GM23338 (cell line): Measurements from ENCODE around the gene ZNF664.

Source experiments
- CREB1 ChIP-seq: fragments of 250-450 bp; sonication (Bioruptor Pico); IDR thresholded peaks from 2 replicates; pipeline ENCODE4 v1.5.0; 2020; ENCODE audit warnings: low read depth, mild to moderate bottlenecking, moderate library complexity
- ETS1 ChIP-seq: IDR thresholded peaks from 2 replicates; pipeline ENCODE4 v1.6.1; 2016; ENCODE audit warnings: antibody characterized with exemption
- EZH2 ChIP-seq: fragments of 200-600 bp; sonication (generic); IDR thresholded peaks from one replicate; pipeline ENCODE4 v1.8.0; 2017; ENCODE audit warnings: antibody characterized with exemption, mild to moderate bottlenecking, low read depth; ENCODE audit not compliant: unreplicated experiment
- EZH2phosphoT487 ChIP-seq: fragments of 200-600 bp; sonication (generic); IDR thresholded peaks from one replicate; pipeline ENCODE4 v1.8.1; 2018; ENCODE audit warnings: antibody characterized with exemption; ENCODE audit not compliant: unreplicated experiment
- JUNB ChIP-seq: IDR thresholded peaks from one replicate; pipeline ENCODE4 v1.6.1; 2016; ENCODE audit warnings: antibody characterized with exemption; ENCODE audit not compliant: unreplicated experiment
- NANOG ChIP-seq: IDR thresholded peaks from 2 replicates; pipeline ENCODE4 v1.6.1; 2016; ENCODE audit warnings: antibody characterized with exemption, borderline replicate concordance
- POLR2AphosphoS5 ChIP-seq: IDR thresholded peaks from 2 replicates; pipeline ENCODE4 v1.6.1; 2016; ENCODE audit warnings: antibody characterized with exemption, low read depth
- REST ChIP-seq: IDR thresholded peaks from one replicate; pipeline ENCODE4 v1.6.1; 2018; ENCODE audit warnings: antibody characterized with exemption; ENCODE audit not compliant: unreplicated experiment
- STAT1 ChIP-seq: IDR thresholded peaks from one replicate; pipeline ENCODE4 v1.6.1; 2016; ENCODE audit warnings: antibody characterized with exemption; ENCODE audit not compliant: unreplicated experiment
- ZNF114 ChIP-seq: fragments of 250-450 bp; sonication (Bioruptor Pico); IDR thresholded peaks from 2 replicates; pipeline ENCODE4 v1.5.0; 2020; ENCODE audit warnings: mild to moderate bottlenecking, moderate library complexity
- ZNF331 ChIP-seq: fragments of 250-450 bp; sonication (Bioruptor Pico); IDR thresholded peaks from 2 replicates; pipeline ENCODE4 v1.5.0; 2020; ENCODE audit warnings: low read depth, mild to moderate bottlenecking, moderate library complexity
- TF ChIP-seq, protein P1 (sequence below), 2 experiments: fragments of 200-600 bp in 1 of 2; sonication (generic) in 1 of 2; conservative IDR thresholded peaks; 2 replicates each; pipeline versions ENCODE4 v1.5.1 to v1.6.1; 2016 to 2017; ENCODE audit warnings: antibody characterized with exemption in 2 of 2, low read depth in 2 of 2, mild to moderate bottlenecking in 2 of 2, moderate library complexity in 1 of 2
- TF ChIP-seq, protein P2 (sequence below): fragments of 250-450 bp; sonication (Bioruptor Pico); IDR thresholded peaks from 2 replicates; pipeline ENCODE4 v1.5.0; 2020; ENCODE audit warnings: mild to moderate bottlenecking, moderate library complexity

DNA sequence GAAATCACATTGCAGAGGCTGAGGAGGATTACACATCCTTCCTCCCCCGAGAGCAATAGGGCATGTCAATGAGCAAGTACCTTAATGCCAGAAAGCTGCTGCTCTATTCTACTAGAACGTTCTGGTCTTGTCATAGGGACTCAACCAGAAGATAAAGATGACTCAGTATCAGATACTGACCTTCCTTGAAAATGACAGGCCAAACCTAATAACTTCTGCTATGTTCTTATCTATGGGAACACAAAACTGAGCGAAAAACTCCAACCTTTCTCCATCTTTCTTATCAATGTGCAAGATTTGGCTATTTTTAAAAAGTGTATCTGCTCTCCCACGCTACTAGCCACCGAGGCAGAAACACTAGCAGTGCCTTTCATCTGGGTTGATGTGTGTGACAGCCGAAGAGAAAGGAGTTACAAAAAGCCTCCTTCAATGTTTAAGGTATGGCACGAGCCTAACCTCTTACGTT lies 5.9 kb upstream of the ZNF664 start:
- TF ChIP-seq, protein P1, sequence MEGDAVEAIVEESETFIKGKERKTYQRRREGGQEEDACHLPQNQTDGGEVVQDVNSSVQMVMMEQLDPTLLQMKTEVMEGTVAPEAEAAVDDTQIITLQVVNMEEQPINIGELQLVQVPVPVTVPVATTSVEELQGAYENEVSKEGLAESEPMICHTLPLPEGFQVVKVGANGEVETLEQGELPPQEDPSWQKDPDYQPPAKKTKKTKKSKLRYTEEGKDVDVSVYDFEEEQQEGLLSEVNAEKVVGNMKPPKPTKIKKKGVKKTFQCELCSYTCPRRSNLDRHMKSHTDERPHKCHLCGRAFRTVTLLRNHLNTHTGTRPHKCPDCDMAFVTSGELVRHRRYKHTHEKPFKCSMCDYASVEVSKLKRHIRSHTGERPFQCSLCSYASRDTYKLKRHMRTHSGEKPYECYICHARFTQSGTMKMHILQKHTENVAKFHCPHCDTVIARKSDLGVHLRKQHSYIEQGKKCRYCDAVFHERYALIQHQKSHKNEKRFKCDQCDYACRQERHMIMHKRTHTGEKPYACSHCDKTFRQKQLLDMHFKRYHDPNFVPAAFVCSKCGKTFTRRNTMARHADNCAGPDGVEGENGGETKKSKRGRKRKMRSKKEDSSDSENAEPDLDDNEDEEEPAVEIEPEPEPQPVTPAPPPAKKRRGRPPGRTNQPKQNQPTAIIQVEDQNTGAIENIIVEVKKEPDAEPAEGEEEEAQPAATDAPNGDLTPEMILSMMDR (conservative IDR thresholded peaks at IDR 0.05; ENCODE audit: low read depth in 2 of 2), result no peak
- no peak for TF ChIP-seq REST
- no peak for TF ChIP-seq NANOG
- TF ChIP-seq EZH2, result peak; percentile 6
- no peak for TF ChIP-seq EZH2phosphoT487
- no peak for TF ChIP-seq POLR2AphosphoS5
- TF ChIP-seq JUNB, result no peak
- no peak for TF ChIP-seq CREB1
- no peak for TF ChIP-seq ETS1
- TF ChIP-seq ZNF114 (CRISPR knock-in tag), result no peak
- TF ChIP-seq STAT1, result no peak
- no peak for TF ChIP-seq ZNF331 (CRISPR knock-in tag)
- TF ChIP-seq, protein P2, sequence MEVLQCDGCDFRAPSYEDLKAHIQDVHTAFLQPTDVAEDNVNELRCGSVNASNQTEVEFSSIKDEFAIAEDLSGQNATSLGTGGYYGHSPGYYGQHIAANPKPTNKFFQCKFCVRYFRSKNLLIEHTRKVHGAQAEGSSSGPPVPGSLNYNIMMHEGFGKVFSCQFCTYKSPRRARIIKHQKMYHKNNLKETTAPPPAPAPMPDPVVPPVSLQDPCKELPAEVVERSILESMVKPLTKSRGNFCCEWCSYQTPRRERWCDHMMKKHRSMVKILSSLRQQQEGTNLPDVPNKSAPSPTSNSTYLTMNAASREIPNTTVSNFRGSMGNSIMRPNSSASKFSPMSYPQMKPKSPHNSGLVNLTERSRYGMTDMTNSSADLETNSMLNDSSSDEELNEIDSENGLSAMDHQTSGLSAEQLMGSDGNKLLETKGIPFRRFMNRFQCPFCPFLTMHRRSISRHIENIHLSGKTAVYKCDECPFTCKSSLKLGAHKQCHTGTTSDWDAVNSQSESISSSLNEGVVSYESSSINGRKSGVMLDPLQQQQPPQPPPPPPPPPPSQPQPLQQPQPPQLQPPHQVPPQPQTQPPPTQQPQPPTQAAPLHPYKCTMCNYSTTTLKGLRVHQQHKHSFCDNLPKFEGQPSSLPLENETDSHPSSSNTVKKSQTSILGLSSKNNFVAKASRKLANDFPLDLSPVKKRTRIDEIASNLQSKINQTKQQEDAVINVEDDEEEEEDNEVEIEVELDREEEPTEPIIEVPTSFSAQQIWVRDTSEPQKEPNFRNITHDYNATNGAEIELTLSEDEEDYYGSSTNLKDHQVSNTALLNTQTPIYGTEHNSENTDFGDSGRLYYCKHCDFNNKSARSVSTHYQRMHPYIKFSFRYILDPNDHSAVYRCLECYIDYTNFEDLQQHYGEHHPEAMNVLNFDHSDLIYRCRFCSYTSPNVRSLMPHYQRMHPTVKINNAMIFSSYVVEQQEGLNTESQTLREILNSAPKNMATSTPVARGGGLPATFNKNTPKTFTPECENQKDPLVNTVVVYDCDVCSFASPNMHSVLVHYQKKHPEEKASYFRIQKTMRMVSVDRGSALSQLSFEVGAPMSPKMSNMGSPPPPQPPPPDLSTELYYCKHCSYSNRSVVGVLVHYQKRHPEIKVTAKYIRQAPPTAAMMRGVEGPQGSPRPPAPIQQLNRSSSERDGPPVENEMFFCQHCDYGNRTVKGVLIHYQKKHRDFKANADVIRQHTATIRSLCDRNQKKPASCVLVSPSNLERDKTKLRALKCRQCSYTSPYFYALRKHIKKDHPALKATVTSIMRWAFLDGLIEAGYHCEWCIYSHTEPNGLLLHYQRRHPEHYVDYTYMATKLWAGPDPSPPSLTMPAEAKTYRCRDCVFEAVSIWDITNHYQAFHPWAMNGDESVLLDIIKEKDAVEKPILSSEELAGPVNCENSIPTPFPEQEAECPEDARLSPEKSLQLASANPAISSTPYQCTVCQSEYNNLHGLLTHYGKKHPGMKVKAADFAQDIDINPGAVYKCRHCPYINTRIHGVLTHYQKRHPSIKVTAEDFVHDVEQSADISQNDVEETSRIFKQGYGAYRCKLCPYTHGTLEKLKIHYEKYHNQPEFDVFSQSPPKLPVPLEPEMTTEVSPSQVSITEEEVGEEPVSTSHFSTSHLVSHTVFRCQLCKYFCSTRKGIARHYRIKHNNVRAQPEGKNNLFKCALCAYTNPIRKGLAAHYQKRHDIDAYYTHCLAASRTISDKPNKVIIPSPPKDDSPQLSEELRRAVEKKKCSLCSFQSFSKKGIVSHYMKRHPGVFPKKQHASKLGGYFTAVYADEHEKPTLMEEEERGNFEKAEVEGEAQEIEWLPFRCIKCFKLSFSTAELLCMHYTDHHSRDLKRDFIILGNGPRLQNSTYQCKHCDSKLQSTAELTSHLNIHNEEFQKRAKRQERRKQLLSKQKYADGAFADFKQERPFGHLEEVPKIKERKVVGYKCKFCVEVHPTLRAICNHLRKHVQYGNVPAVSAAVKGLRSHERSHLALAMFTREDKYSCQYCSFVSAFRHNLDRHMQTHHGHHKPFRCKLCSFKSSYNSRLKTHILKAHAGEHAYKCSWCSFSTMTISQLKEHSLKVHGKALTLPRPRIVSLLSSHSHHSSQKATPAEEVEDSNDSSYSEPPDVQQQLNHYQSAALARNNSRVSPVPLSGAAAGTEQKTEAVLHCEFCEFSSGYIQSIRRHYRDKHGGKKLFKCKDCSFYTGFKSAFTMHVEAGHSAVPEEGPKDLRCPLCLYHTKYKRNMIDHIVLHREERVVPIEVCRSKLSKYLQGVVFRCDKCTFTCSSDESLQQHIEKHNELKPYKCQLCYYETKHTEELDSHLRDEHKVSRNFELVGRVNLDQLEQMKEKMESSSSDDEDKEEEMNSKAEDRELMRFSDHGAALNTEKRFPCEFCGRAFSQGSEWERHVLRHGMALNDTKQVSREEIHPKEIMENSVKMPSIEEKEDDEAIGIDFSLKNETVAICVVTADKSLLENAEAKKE (CRISPR knock-in tag), result no peak
